IPS DF 19.7 (cell line): Measurements from ENCODE around the gene TBX2.

Experiments used
- DNase-seq: peaks from one replicate; pipeline ENCODE4 v3.0.0-alpha.2; 2013; ENCODE audit warnings: low read depth, low spot score

Gene TBX2

GRCh38 chr17:61368832-61369450, 30.7 kb upstream of the TBX2 start:
- no peak for DNase-seq

GRCh38 chr17:61369751-61370150, 29.9 kb upstream of the TBX2 start:
- no peak for DNase-seq

GRCh38 chr17:61371179-61371578, 28.5 kb upstream of the TBX2 start:
- no peak for DNase-seq

GRCh38 chr17:61371606-61372005, 28.0 kb upstream of the TBX2 start:
- DNase-seq: no peak

- DNase-seq: no peak
Measured at GRCh38 chr17:61372436-61372835, 27.2 kb upstream of the TBX2 start.

GRCh38 chr17:61376931-61377838, 22.5 kb upstream of the TBX2 start:
- DNase-seq: no peak

- no peak for DNase-seq
Measured at GRCh38 chr17:61378658-61379456, 20.8 kb upstream of the TBX2 start.

- no peak for DNase-seq
Measured at GRCh38 chr17:61379457-61380216, 20.0 kb upstream of the TBX2 start.

GRCh38 chr17:61380217-61380835, 19.3 kb upstream of the TBX2 start:
- no peak for DNase-seq

- no peak for DNase-seq
Measured at GRCh38 chr17:61380836-61381525, 18.7 kb upstream of the TBX2 start.

GRCh38 chr17:61381537-61381936, 18.1 kb upstream of the TBX2 start:
- DNase-seq: no peak

GRCh38 chr17:61382796-61383688, 16.6 kb upstream of the TBX2 start:
- DNase-seq: no peak

- no peak for DNase-seq
Measured at GRCh38 chr17:61383689-61384201, 15.9 kb upstream of the TBX2 start.

GRCh38 chr17:61384354-61384691, 15.3 kb upstream of the TBX2 start:
- DNase-seq: no peak

GRCh38 chr17:61384692-61385576, 14.7 kb upstream of the TBX2 start:
- no peak for DNase-seq

GRCh38 chr17:61385577-61386236, 13.9 kb upstream of the TBX2 start:
- DNase-seq: no peak

- no peak for DNase-seq
Measured at GRCh38 chr17:61386251-61386650, 13.4 kb upstream of the TBX2 start.

GRCh38 chr17:61387011-61387410, 12.6 kb upstream of the TBX2 start:
- DNase-seq: no peak
